ENCODE data around the gene MRI1. TPM values are rescaled to one million over a fixed set of nuclear protein-coding genes. Genes with fewer than 3 reads are reported as not detected.

MRI1 gene
- total RNA-seq, result 10 to 100 TPM; 32.0 to 50.9 (median 37.2) TPM

DNA sequence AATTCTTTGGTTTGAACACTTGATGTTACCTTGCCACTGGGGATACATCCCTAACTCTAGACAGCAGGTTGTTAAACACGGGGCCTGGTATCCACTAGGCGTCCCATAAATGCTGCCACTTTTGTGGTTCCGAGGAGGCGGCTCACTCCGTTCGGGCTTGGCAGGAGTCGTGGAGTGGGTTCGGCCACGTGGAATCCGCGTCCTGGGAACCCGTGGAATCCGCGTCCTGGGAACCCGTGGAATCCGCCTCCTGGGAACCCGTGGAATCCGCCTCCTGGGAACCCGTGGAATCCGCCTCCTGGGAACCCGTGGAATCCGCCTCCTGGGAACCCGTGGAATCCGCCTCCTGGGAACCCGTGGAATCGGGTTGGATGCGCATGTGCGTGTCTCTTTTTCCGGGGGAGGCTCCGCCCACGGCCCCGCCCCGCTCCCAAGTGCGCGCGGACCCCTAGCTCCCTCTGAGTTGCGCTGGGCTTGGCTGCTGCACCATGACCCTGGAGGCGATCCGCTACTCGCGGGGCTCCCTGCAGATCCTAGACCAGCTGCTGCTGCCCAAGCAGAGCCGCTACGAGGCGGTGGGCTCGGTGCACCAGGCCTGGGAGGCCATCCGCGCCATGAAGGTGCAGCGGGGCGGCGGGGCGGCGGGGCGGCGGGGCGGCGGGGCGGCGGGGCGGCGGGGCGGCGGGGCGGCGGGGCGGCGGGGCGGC lies at the start of gene MRI1:
TSS of gene MRI1 (plus strand) at position 422 of the 707 bp plus-strand sequence. CDS start at position 489, 67 bp downstream.
- 10 to 35% methylated on average over 2 to 4 of the region's 67 CpGs for WGBS, 2 donors
- Histone ChIP-seq H3K27ac (peak within 1 kb of the TSS; percentile 67 to 85 (median 79)), H3K27me3 (no peaks in the 10 kb centered on the region), H3K36me3 (peaks cover 10 to 66% (median 23%) of the 10 kb centered on the region in 3 donors), H3K4me3 (peak within 1 kb of the TSS; percentile 63 to 87 (median 86)), H3K4me1 (peaks cover 6 to 32% (median 12%) of the 10 kb centered on the region in 3 donors), H3K9me3 (no peaks in the 10 kb centered on the region)
- TF ChIP-seq POLR2A (IDR thresholded peaks at IDR 0.05), result peak in 1 of 4 donors; percentile 45
- TF ChIP-seq, protein P1, sequence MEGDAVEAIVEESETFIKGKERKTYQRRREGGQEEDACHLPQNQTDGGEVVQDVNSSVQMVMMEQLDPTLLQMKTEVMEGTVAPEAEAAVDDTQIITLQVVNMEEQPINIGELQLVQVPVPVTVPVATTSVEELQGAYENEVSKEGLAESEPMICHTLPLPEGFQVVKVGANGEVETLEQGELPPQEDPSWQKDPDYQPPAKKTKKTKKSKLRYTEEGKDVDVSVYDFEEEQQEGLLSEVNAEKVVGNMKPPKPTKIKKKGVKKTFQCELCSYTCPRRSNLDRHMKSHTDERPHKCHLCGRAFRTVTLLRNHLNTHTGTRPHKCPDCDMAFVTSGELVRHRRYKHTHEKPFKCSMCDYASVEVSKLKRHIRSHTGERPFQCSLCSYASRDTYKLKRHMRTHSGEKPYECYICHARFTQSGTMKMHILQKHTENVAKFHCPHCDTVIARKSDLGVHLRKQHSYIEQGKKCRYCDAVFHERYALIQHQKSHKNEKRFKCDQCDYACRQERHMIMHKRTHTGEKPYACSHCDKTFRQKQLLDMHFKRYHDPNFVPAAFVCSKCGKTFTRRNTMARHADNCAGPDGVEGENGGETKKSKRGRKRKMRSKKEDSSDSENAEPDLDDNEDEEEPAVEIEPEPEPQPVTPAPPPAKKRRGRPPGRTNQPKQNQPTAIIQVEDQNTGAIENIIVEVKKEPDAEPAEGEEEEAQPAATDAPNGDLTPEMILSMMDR (IDR thresholded peaks at IDR 0.05), result no peak
- intact Hi-C loops (cut with DNase I), result no loop called here
- no peak for DNase-seq

DNA sequence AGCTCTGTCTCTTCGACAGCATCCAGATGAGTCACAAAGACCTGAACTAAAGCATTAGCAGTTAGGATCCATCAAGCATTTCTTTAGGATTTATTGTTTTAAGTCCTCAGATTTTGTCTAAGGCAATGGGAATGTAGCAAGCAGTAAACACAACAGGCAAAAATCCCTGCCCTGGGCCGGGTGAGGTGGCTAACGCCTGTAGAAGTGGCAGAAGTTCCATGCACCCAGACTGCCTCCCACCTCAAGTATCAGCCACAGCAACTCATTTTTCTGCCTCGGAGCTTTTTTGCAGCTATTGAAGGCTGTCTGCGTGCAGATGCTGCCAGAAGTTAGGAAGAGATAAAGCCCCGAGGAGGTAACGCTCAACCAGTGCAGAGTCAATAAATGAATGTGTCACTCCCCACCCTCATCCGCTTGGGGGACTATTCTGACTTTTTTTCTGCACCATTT lies 47.1 kb upstream of the MRI1 start:
- whole genome bisulfite sequencing, 2 donors, result 10 to 26% methylated on average over 8 of the region's 8 CpGs
- Histone ChIP-seq H3K27ac (no peak overlapping the region), H3K36me3 (no peaks in the 10 kb centered on the region), H3K27me3 (peaks cover 0 to 5% (median 0%) of the 10 kb centered on the region in 4 donors), H3K9me3 (no peaks in the 10 kb centered on the region), H3K4me1 (peaks cover 0 to 12% (median 0%) of the 10 kb centered on the region in 3 donors), H3K4me3 (no peak overlapping the region)
- DNase-seq, result no peak
- TF ChIP-seq POLR2A (IDR thresholded peaks at IDR 0.05), result no peak
- TF ChIP-seq, protein P1 (IDR thresholded peaks at IDR 0.05), result no peak
- intact Hi-C loops (cut with DNase I), result loop anchor here (5.0 kb wide), 1 partner anchor 115 kb away; no protein-coding TSS in a partner anchor

DNA sequence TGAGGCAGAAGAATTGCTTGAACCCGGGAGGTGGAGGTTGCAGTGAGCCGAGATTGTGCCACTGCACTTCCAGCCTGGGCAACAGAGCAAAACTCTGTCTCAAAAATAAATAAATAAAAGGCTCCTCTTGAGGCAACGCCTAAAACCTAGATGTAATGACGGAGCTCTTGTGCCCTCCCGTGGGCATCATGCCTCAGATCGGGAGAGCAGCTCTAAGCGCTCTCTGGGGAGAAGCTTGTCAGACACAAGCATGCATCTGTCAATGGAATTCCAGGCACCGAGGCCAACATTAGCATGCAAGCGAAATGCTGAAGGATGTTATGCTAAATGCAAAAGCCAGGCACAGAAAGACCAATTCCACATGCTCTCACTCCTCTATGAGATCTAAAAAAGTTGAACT lies 45.6 kb upstream of the MRI1 start:
- Histone ChIP-seq H3K4me3 (no peak overlapping the region), H3K27me3 (peaks cover 0 to 5% (median 0%) of the 10 kb centered on the region in 4 donors), H3K27ac (no peak overlapping the region), H3K9me3 (no peaks in the 10 kb centered on the region), H3K36me3 (no peaks in the 10 kb centered on the region), H3K4me1 (no peaks in the 10 kb centered on the region)
- TF ChIP-seq, protein P1 (IDR thresholded peaks at IDR 0.05), result peak in 2 of 6 experiments; percentile 11 to 53
- no peak for TF ChIP-seq POLR2A (IDR thresholded peaks at IDR 0.05)
- intact Hi-C loops (cut with DNase I), result loop anchor here (5.0 kb wide), 1 partner anchor 116 kb away; no protein-coding TSS in a partner anchor
- WGBS, 2 donors, result 13 to 27% methylated on average over 9 of the region's 9 CpGs
- DNase-seq, result no peak

DNA sequence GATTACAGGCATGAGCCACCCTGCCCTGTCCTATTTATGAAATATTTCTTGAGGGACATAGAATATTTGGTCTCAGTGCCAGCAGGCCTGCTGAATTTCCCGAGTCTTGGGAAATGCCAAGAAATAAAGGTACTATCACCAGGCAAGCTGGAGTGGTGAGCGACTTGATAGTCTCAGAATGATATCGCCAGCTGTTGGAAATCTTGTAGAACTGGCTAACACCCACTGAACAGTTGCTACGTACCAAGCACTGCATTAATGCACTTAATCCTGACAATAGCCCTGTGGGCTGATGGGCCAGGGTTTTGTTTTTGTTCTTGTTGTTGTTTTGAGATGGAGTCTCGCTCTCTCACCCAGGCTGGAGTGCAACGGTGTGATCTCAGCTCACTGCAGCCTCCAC lies 42.2 kb upstream of the MRI1 start:
- H3K27me3 ChIP-seq, result peaks cover 0 to 5% (median 0%) of the 10 kb centered on the region in 4 donors
- TF ChIP-seq, protein P1 (IDR thresholded peaks at IDR 0.05), result no peak
- TF ChIP-seq POLR2A (IDR thresholded peaks at IDR 0.05), result no peak
- no peaks in the 10 kb centered on the region for H3K36me3 ChIP-seq
- no peak overlapping the region for H3K27ac ChIP-seq
- intact Hi-C loops (cut with DNase I), result no loop called here
- no peak for DNase-seq
- H3K9me3 ChIP-seq, result no peaks in the 10 kb centered on the region
- 77 to 90% methylated on average over 3 to 6 of the region's 6 CpGs for WGBS, 2 donors
- no peak overlapping the region for H3K4me3 ChIP-seq
- no peaks in the 10 kb centered on the region for H3K4me1 ChIP-seq

DNA sequence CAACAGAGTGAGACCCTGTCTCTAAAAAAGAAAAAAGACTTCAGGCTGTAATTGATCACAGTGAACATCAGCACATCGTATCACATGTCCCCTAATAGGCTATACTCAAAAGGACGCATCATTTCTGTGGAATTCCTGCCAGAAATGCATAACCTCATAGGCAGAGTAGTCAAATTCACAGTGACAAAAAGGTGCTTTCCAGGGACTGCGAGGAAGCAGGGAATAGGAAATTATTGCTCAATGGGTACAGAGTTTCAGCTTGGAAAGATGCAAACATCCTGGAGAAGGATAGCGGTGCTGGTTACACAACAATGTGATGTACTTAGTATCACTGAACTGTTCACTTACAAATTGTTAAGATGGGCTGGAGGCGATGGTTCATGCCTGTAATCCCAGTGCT lies 41.1 kb upstream of the MRI1 start:
- DNase-seq, result no peak
- no peaks in the 10 kb centered on the region for H3K4me1 ChIP-seq
- TF ChIP-seq, protein P1 (IDR thresholded peaks at IDR 0.05), result no peak
- TF ChIP-seq POLR2A (IDR thresholded peaks at IDR 0.05), result no peak
- H3K36me3 ChIP-seq, result no peaks in the 10 kb centered on the region
- H3K27ac ChIP-seq, result no peak overlapping the region
- intact Hi-C loops (cut with DNase I), result no loop called here
- H3K9me3 ChIP-seq, result no peaks in the 10 kb centered on the region
- WGBS, 2 donors, result 62 to 63% methylated on average over 5 of the region's 5 CpGs
- H3K27me3 ChIP-seq, result peaks cover 0 to 5% (median 0%) of the 10 kb centered on the region in 4 donors
- H3K4me3 ChIP-seq, result no peak overlapping the region

Data from esophagus squamous epithelium (tissue), 5 donors.